Measurements from ENCODE around the gene NAPA.

Gene NAPA

GRCh38 chr19:47445527-47445926, 69.3 kb downstream of the NAPA start:
- no peak overlapping the region for H3K9ac ChIP-seq (ENCODE audit: low read length)
- H3K9me3 ChIP-seq (ENCODE audit: low read length): no peaks in the 10 kb centered on the region
- no peak overlapping the region for H3K27ac ChIP-seq (ENCODE audit: low read depth, low read length)
- H3K36me3 ChIP-seq (ENCODE audit: insufficient read depth, low read length): no peaks in the 10 kb centered on the region
- peaks cover 17 to 39% of the 10 kb centered on the region in 2 donors for H3K27me3 ChIP-seq (ENCODE audit: control insufficient read depth in 1 of 2, insufficient read depth in 2 of 2, low read length in 2 of 2)
- no peak overlapping the region for H3K4me3 ChIP-seq (ENCODE audit: low read depth in 1 of 2, low read length in 2 of 2)
- peaks cover 9% of the 10 kb centered on the region for H3K4me1 ChIP-seq (ENCODE audit: insufficient read depth, low read length)

GRCh38 chr19:47444388-47444821, 70.5 kb downstream of the NAPA start:
- Histone ChIP-seq H3K9ac (ENCODE audit: low read length) (no peak overlapping the region), H3K36me3 (ENCODE audit: insufficient read depth, low read length) (no peaks in the 10 kb centered on the region), H3K27me3 (ENCODE audit: control insufficient read depth in 1 of 2, insufficient read depth in 2 of 2, low read length in 2 of 2) (peaks cover 17 to 39% of the 10 kb centered on the region in 2 donors), H3K4me3 (ENCODE audit: low read depth in 1 of 2, low read length in 2 of 2) (no peak overlapping the region), H3K27ac (ENCODE audit: low read depth, low read length) (no peak overlapping the region), H3K9me3 (ENCODE audit: low read length) (no peaks in the 10 kb centered on the region), H3K4me1 (ENCODE audit: insufficient read depth, low read length) (peaks cover 9% of the 10 kb centered on the region)

GRCh38 chr19:47443331-47443730, 71.5 kb downstream of the NAPA start:
- peaks cover 12 to 36% of the 10 kb centered on the region in 2 donors for H3K27me3 ChIP-seq (ENCODE audit: control insufficient read depth in 1 of 2, insufficient read depth in 2 of 2, low read length in 2 of 2)

GRCh38 chr19:47438793-47439220, 76.1 kb downstream of the NAPA start:
- no peak overlapping the region for H3K9ac ChIP-seq (ENCODE audit: low read length)
- no peak overlapping the region for H3K27ac ChIP-seq (ENCODE audit: low read depth, low read length)
- no peaks in the 10 kb centered on the region for H3K36me3 ChIP-seq (ENCODE audit: insufficient read depth, low read length)
- no peaks in the 10 kb centered on the region for H3K9me3 ChIP-seq (ENCODE audit: low read length)
- no peak overlapping the region for H3K4me3 ChIP-seq (ENCODE audit: low read depth in 1 of 2, low read length in 2 of 2)
- H3K27me3 ChIP-seq (ENCODE audit: control insufficient read depth in 1 of 2, insufficient read depth in 2 of 2, low read length in 2 of 2): peaks cover 0 to 10% of the 10 kb centered on the region in 2 donors
- peaks cover 8% of the 10 kb centered on the region for H3K4me1 ChIP-seq (ENCODE audit: insufficient read depth, low read length)

More at GRCh38 chr19:47443331-47443730, 71.5 kb downstream of the NAPA start:
- Histone ChIP-seq H3K36me3 (ENCODE audit: insufficient read depth, low read length) (no peaks in the 10 kb centered on the region), H3K4me3 (ENCODE audit: low read depth in 1 of 2, low read length in 2 of 2) (no peak overlapping the region), H3K9ac (ENCODE audit: low read length) (no peak overlapping the region), H3K9me3 (ENCODE audit: low read length) (no peaks in the 10 kb centered on the region), H3K27ac (ENCODE audit: low read depth, low read length) (no peak overlapping the region), H3K4me1 (ENCODE audit: insufficient read depth, low read length) (peaks cover 9% of the 10 kb centered on the region)
